ENCODE results near the gene CDH13. TPM values are rescaled to one million over a fixed set of nuclear protein-coding genes. Genes with fewer than 3 reads are reported as not detected.
A peak's percentile ranks its signal among the peaks of the same experiment; 100 is the strongest.

CDH13 gene
- total RNA-seq, 2 experiments from 2014 or later = not detected

- Histone ChIP-seq H2AFZ (ENCODE audit: low read length) (no peak overlapping the region), H3K79me2 (ENCODE audit: insufficient read depth, low read depth, low read length) (no peaks in the 10 kb centered on the region), H3K9me3 (ENCODE audit: low read length) (no peaks in the 10 kb centered on the region), H4K20me1 (ENCODE audit: insufficient read depth, low read length) (no peaks in the 10 kb centered on the region), H3K27ac (ENCODE audit: low read depth, low read length, poor library complexity, severe bottlenecking) (no peak overlapping the region), H3K4me1 (ENCODE audit: insufficient read depth, low read length, poor library complexity, severe bottlenecking) (no peaks in the 10 kb centered on the region), H3K4me2 (ENCODE audit: low read length) (no peak overlapping the region), H3K36me3 (ENCODE audit: insufficient read depth, low read length) (no peaks in the 10 kb centered on the region), H3K4me3 (ENCODE audit: low read depth, low read length, poor library complexity, severe bottlenecking) (no peak overlapping the region), H3K9me2 (ENCODE audit: insufficient read depth, low read length) (no peaks in the 10 kb centered on the region)
- TF ChIP-seq, protein P1, sequence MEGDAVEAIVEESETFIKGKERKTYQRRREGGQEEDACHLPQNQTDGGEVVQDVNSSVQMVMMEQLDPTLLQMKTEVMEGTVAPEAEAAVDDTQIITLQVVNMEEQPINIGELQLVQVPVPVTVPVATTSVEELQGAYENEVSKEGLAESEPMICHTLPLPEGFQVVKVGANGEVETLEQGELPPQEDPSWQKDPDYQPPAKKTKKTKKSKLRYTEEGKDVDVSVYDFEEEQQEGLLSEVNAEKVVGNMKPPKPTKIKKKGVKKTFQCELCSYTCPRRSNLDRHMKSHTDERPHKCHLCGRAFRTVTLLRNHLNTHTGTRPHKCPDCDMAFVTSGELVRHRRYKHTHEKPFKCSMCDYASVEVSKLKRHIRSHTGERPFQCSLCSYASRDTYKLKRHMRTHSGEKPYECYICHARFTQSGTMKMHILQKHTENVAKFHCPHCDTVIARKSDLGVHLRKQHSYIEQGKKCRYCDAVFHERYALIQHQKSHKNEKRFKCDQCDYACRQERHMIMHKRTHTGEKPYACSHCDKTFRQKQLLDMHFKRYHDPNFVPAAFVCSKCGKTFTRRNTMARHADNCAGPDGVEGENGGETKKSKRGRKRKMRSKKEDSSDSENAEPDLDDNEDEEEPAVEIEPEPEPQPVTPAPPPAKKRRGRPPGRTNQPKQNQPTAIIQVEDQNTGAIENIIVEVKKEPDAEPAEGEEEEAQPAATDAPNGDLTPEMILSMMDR (conservative IDR thresholded peaks at IDR 0.05; ENCODE audit: low read length) = peak; percentile 47
- no peak for TF ChIP-seq EZH2phosphoT487 (IDR thresholded peaks at IDR 0.05; ENCODE audit: borderline replicate concordance, low read depth, low read length)
- BruUV-seq (replicated peaks) = no TSS peak
- intact Hi-C loops (cut with micrococcal nuclease; ENCODE audit: unreplicated experiment) = no loop called here
- DNase-seq (ENCODE audit: low spot score) = peak; percentile 5
- ChIA-PET CTCF (ENCODE audit: unreplicated experiment) (no interaction called here), POLR2A (no interaction called here)
Observed at GRCh38 chr16:82603784-82604411, 22.9 kb upstream of the CDH13 start.

DNA sequence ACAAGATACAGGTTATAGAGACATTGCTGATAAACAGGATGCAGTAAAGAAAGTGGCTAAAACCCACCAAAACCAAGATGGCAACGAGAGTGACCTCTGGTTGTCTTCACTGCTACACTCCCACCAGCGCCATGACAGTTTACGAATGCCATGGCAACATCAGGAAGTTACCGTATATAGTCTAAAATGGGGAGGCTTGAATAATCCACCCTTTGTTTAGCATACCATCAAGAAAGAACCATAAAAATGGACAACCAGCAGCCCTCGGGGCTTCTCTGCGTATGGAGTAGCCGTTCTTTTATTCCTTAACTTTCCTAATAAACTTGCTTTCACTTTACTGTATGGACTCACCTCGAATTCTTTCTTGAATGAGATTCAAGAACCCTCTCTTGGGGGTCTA lies 21.7 kb upstream of the CDH13 start:
- Histone ChIP-seq H3K9me2 (ENCODE audit: insufficient read depth, low read length) (no peaks in the 10 kb centered on the region), H3K9me3 (ENCODE audit: low read length) (no peaks in the 10 kb centered on the region), H3K4me1 (ENCODE audit: insufficient read depth, low read length, poor library complexity, severe bottlenecking) (no peaks in the 10 kb centered on the region), H3K36me3 (ENCODE audit: insufficient read depth, low read length) (no peaks in the 10 kb centered on the region), H4K20me1 (ENCODE audit: insufficient read depth, low read length) (no peaks in the 10 kb centered on the region), H3K4me2 (ENCODE audit: low read length) (no peak overlapping the region), H3K27ac (ENCODE audit: low read depth, low read length, poor library complexity, severe bottlenecking) (no peak overlapping the region), H3K4me3 (ENCODE audit: low read depth, low read length, poor library complexity, severe bottlenecking) (no peak overlapping the region), H3K79me2 (ENCODE audit: insufficient read depth, low read depth, low read length) (no peaks in the 10 kb centered on the region), H2AFZ (ENCODE audit: low read length) (no peak overlapping the region)
- POLR2A ChIA-PET = no interaction called here
- CTCF ChIA-PET (ENCODE audit: unreplicated experiment) = no interaction called here
- intact Hi-C loops (cut with micrococcal nuclease; ENCODE audit: unreplicated experiment) = no loop called here
- TF ChIP-seq, protein P1 (conservative IDR thresholded peaks at IDR 0.05; ENCODE audit: low read length) = no peak
- no peak for TF ChIP-seq EZH2phosphoT487 (IDR thresholded peaks at IDR 0.05; ENCODE audit: borderline replicate concordance, low read depth, low read length)
- no peak for DNase-seq (ENCODE audit: low spot score)
- no TSS peak for BruUV-seq (replicated peaks)

DNA sequence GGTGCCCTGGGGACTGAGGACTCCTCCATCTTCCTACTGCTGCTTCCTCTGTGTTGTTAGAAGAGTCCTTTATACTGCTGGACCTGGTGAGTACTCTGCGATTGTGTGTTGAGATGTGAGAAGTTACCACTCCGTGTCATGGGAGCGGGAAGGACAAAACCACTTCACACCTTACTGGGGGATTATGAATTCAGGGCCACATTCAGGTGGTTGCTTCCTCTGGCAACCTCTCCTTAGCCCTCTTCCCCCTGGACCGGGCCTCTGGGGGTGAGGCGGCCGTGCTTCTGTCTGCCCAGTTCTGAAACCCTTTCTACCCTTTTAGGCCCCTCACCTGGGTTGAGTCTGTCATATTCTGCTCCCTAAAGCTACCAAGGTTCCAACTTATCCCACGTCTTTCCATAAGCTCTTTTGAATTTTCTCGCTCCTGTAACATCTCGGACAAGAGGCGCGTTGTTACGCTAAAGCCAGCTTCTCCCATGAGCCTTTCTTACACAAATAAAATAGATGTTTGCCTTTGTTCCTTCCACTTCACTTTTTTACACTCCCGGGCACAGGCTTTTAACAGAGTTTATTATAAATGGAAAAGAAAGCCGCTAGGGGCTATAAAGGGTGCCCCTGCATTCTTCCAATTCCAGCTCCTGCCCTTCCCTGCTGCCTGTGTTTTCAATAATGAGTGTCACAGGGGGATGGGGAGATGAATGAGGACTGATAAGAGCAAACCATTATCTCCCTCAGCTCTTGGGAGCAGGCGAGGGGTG lies 20.7 kb upstream of the CDH13 start:
- Histone ChIP-seq H3K9me3 (ENCODE audit: low read length) (no peaks in the 10 kb centered on the region), H3K79me2 (ENCODE audit: insufficient read depth, low read depth, low read length) (no peaks in the 10 kb centered on the region), H3K36me3 (ENCODE audit: insufficient read depth, low read length) (no peaks in the 10 kb centered on the region), H3K4me3 (ENCODE audit: low read depth, low read length, poor library complexity, severe bottlenecking) (no peak overlapping the region), H3K27ac (ENCODE audit: low read depth, low read length, poor library complexity, severe bottlenecking) (no peak overlapping the region), H2AFZ (ENCODE audit: low read length) (no peak overlapping the region), H3K9me2 (ENCODE audit: insufficient read depth, low read length) (no peaks in the 10 kb centered on the region), H3K4me1 (ENCODE audit: insufficient read depth, low read length, poor library complexity, severe bottlenecking) (no peaks in the 10 kb centered on the region), H4K20me1 (ENCODE audit: insufficient read depth, low read length) (no peaks in the 10 kb centered on the region), H3K4me2 (ENCODE audit: low read length) (no peak overlapping the region)
- TF ChIP-seq, protein P1 (conservative IDR thresholded peaks at IDR 0.05; ENCODE audit: low read length) = no peak
- TF ChIP-seq EZH2phosphoT487 (IDR thresholded peaks at IDR 0.05; ENCODE audit: borderline replicate concordance, low read depth, low read length) = no peak
- DNase-seq (ENCODE audit: low spot score) = no peak
- BruUV-seq (replicated peaks) = no TSS peak
- ChIA-PET POLR2A (interaction anchor here (0.7 kb wide), 1 partner anchor 149 kb away, joined by 4 read pairs; no protein-coding TSS in a partner anchor), CTCF (ENCODE audit: unreplicated experiment) (no interaction called here)
- intact Hi-C loops (cut with micrococcal nuclease; ENCODE audit: unreplicated experiment) = no loop called here

All from OCI-LY7 (cell line).